Common myeloid progenitor, CD34-positive (primary cell): ENCODE results near the gene CCDC158.

Experiments used
- CTCF ChIA-PET: fragments of 350-600 bp; sonication (Branson Sonifier 250); formaldehyde crosslinking; loops from one replicate; lab custom pipeline; 2021; ENCODE audit warnings: antibody characterized with exemption; lab: Charles Lee
- POLR2A ChIA-PET: fragments of 350-600 bp; sonication (Branson Sonifier 250); formaldehyde crosslinking; loops from one replicate; lab custom pipeline; 2021; ENCODE audit warnings: antibody characterized with exemption; lab: Charles Lee
- DNase-seq, 3 donors: peaks; one replicate each; pipeline versions ENCODE4 v3.0.0 to v3.0.0-alpha.2; 2013
- H3K27ac ChIP-seq, 2 experiments: 1 replicate in 1 of 2; 2 replicates in 1 of 2; pipeline ENCODE4 v1.7.0; 2013; ENCODE audit warnings: inconsistent platforms in 2 of 2, low read length in 2 of 2, mild to moderate bottlenecking in 2 of 2, low read depth in 1 of 2, moderate library complexity in 1 of 2; ENCODE audit not compliant: severe bottlenecking in 2 of 2, insufficient read depth in 1 of 2, poor library complexity in 1 of 2
- H3K27me3 ChIP-seq, 5 experiments: replicated peaks in 2 of 5; 1 replicate in 3 of 5; 2 replicates in 2 of 5; pipeline versions ENCODE4 v1.6.1 to v1.7.0; 2013; ENCODE audit warnings: low read length in 4 of 5, mild to moderate bottlenecking in 2 of 5, moderate library complexity in 2 of 5, inconsistent platforms in 1 of 5; ENCODE audit not compliant: insufficient read depth in 5 of 5, control insufficient read depth in 4 of 5
- H3K36me3 ChIP-seq, 4 experiments: 1 replicate in 2 of 4; 2 replicates in 2 of 4; pipeline versions ENCODE4 v1.6.1 to v1.7.0; 2013; ENCODE audit warnings: low read length in 3 of 4, control low read depth in 1 of 4, mild to moderate bottlenecking in 1 of 4; ENCODE audit not compliant: control insufficient read depth in 4 of 4, insufficient read depth in 4 of 4
- H3K4me1 ChIP-seq, 4 experiments: 1 replicate in 3 of 4; 2 replicates in 1 of 4; pipeline versions ENCODE4 v1.6.1 to v1.7.1; 2013; ENCODE audit warnings: low read length in 3 of 4, mild to moderate bottlenecking in 3 of 4, control low read depth in 1 of 4, inconsistent platforms in 1 of 4, moderate library complexity in 1 of 4; ENCODE audit not compliant: control insufficient read depth in 4 of 4, insufficient read depth in 4 of 4; ENCODE audit errors: control extremely low read depth in 1 of 4
- H3K4me3 ChIP-seq, 7 experiments: 1 replicate in 4 of 7; 2 replicates in 3 of 7; pipeline versions ENCODE4 v1.5.1 to v1.7.0; 2013; ENCODE audit warnings: mild to moderate bottlenecking in 7 of 7, low read length in 6 of 7, moderate library complexity in 6 of 7, inconsistent platforms in 2 of 7, low read depth in 2 of 7, control low read depth in 1 of 7; ENCODE audit not compliant: insufficient read depth in 4 of 7, control insufficient read depth in 1 of 7; ENCODE audit errors: extremely low read depth in 1 of 7
- H3K9me3 ChIP-seq, 5 experiments: 1 replicate in 4 of 5; 2 replicates in 1 of 5; pipeline versions ENCODE4 v1.6.1 to v1.7.1; 2013; ENCODE audit warnings: low read length in 4 of 5, mild to moderate bottlenecking in 2 of 5, inconsistent platforms in 1 of 5, low read depth in 1 of 5, moderate library complexity in 1 of 5; ENCODE audit not compliant: control insufficient read depth in 4 of 5, insufficient read depth in 2 of 5; ENCODE audit errors: control extremely low read depth in 1 of 5
- WGBS: methylation state at CpG from one replicate; pipeline ENCODE4 v1.1.5; 2013; ENCODE audit not compliant: insufficient coverage; 5-methylcytosine and 5-hydroxymethylcytosine counted together

CCDC158 gene

DNA sequence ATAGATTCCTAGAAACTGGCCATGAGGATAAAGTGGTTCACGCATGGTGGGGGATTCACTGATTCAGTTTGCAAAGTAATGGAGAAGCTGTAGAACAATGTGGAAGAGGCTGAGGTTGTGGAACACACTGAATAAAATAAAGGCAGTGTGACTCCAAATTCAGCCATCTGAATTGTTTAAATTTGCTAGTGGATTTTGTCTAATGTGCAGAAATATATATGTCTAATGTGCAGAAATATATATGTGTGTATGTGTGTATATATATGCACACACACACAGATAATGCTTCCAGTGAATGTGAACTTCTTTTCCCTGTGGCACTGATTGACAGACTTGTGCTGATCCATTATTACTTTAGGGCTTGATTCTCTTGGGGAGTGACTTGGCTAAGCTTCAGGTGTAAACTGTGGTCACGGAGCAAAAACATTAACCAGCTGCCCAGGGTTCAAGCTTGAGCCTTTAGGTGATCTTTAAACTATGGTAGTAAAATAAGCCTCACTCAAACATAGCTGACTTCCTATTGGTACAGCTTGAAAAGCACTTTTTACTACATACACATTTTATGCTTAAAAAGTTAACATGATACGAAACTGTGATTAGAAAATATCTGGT, 110.9 kb downstream of the CCDC158 start:
- 96% methylated on average over 3 of the region's 3 CpGs for WGBS
- Histone ChIP-seq H3K36me3 (peaks cover 3 to 11% (median 7%) of the 10 kb centered on the region in 4 experiments), H3K4me1 (peaks cover 5 to 20% (median 15%) of the 10 kb centered on the region in 4 experiments), H3K27me3 (no peaks in the 10 kb centered on the region), H3K27ac (no peak overlapping the region), H3K9me3 (no peaks in the 10 kb centered on the region), H3K4me3 (peak overlapping the region in 1 of 7 experiments; percentile 7)
- CTCF ChIA-PET, result interaction anchor here (0.7 to 5.2 kb wide), 4 partner anchors 9 to 126 kb away, joined by 3 to 40 read pairs (median 4); no protein-coding TSS in a partner anchor
- POLR2A ChIA-PET, result no interaction called here
- DNase-seq, result no peak

DNA sequence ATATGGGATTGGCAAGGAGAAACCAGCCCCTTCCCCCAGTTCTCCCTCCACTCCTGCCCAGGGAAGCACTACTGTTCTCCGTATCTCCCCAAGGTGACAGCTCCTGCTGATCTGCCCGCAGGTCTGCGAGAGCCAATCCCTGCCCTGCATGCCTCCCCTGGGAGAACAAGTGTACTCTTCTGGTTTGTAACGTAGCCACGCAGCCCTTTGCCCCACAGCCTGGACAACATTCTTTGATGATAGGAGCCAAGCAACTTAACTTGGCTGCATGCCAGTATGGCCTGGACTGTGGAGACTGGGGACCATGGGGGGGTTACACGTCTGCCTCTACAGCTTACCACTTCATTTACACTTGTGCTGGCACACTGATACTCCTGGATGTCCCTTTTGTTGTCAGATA, 112.4 kb downstream of the CCDC158 start:
- Histone ChIP-seq H3K9me3 (no peaks in the 10 kb centered on the region), H3K4me3 (no peak overlapping the region), H3K27ac (no peak overlapping the region), H3K27me3 (no peaks in the 10 kb centered on the region), H3K36me3 (peaks cover 3 to 11% (median 7%) of the 10 kb centered on the region in 4 experiments), H3K4me1 (peaks cover 5 to 33% (median 24%) of the 10 kb centered on the region in 4 experiments)
- DNase-seq, result no peak
- 97% methylated on average over 5 of the region's 6 CpGs for WGBS
- ChIA-PET POLR2A (no interaction called here), CTCF (interaction anchor here (1.6 to 5.6 kb wide), 5 partner anchors 30 to 128 kb away, joined by 4 to 40 read pairs (median 12); no protein-coding TSS in a partner anchor)

DNA sequence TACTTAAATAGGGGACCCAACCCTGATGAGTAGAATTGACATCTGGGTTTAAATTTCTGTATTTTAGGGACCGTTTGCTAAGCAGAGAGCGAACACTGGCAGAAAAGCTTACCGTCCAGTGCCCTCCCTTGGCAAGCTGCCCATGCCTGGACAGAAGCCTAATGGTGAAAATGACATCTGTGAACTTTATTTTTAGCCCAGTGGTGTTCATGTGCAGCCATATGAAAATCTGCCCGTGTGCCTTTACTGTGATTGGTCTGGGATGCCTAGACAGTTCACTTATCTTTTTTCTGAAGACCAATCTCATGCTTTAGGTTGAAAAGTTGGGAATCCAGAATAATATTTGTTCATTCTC, 113.3 kb downstream of the CCDC158 start:
- DNase-seq, result no peak

DNA sequence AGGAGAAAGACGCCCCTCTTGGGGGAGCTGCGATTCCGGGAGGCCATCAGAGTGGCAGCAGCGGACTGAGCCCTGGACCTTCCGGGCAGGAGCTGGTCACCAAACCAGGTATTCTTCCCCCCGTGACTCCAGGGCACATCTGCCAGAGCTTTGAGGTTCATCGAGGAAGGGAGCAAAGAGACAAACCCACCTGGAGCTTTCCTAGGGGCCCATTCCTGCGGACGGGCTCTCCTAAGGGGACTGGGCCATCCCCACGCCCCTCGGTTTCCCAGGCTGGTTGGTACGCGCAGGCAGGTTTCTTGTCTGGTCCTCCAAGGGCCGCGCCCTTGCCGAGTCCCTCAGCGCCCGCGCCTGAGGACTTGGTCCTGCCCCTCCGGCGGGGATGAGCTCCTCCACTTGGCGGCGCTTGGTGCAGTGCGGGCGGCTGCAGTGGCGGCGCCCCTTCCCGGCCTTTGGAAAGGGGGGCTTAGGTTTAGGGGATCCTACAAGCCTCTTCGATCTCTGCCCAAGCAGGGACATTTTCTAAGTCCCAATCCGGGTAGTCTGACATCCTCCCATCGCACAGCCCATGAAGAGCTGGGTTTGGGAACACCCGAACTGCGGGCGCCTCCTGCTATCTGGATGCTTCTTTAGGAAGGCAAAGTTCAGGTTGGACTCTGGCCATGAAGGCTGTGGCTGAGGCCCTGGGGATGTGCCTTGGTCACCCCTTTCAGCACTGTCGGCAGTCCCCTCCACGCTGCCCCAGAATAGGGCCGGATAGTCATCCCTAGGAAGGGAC, 113.9 kb downstream of the CCDC158 start:
- Histone ChIP-seq H3K36me3 (peaks cover 3 to 11% (median 7%) of the 10 kb centered on the region in 4 experiments), H3K9me3 (no peaks in the 10 kb centered on the region), H3K4me1 (peaks cover 13 to 45% (median 33%) of the 10 kb centered on the region in 4 experiments), H3K4me3 (peak overlapping the region; percentile 74 to 91 (median 84)), H3K27ac (peak overlapping the region in 1 of 2 experiments; percentile 49), H3K27me3 (no peaks in the 10 kb centered on the region)
- 6% methylated on average over 36 of the region's 37 CpGs for WGBS
- ChIA-PET CTCF (interaction anchor here (0.8 to 5.6 kb wide), 13 partner anchors 9 to 128 kb away, joined by 3 to 40 read pairs (median 5); partner anchors contain the start of gene SHROOM3), POLR2A (interaction anchor here (0.6 to 1.4 kb wide), 2 partner anchors 18 to 58 kb away, joined by 3 to 4 read pairs; no protein-coding TSS in a partner anchor)
- peak; percentile 47 to 72 (median 61) for DNase-seq

More for the DNA sequence above, 113.3 kb downstream of the CCDC158 start:
- ChIA-PET CTCF (interaction anchor here (1.3 to 5.6 kb wide), 8 partner anchors 19 to 128 kb away, joined by 4 to 40 read pairs (median 6); partner anchors contain the start of gene SHROOM3), POLR2A (interaction anchor here (1.4 kb wide), 1 partner anchor 57 kb away, joined by 3 read pairs; no protein-coding TSS in a partner anchor)
- 69% methylated on average over 3 of the region's 4 CpGs for WGBS
- peaks cover 3 to 11% (median 7%) of the 10 kb centered on the region in 4 experiments for H3K36me3 ChIP-seq
- H3K27ac ChIP-seq, result no peak overlapping the region
- no peaks in the 10 kb centered on the region for H3K27me3 ChIP-seq
- H3K4me1 ChIP-seq, result peaks cover 11 to 40% (median 29%) of the 10 kb centered on the region in 4 experiments
- H3K9me3 ChIP-seq, result no peaks in the 10 kb centered on the region
- H3K4me3 ChIP-seq, result peak overlapping the region in 5 of 7 experiments; percentile 74 to 91 (median 89)

DNA sequence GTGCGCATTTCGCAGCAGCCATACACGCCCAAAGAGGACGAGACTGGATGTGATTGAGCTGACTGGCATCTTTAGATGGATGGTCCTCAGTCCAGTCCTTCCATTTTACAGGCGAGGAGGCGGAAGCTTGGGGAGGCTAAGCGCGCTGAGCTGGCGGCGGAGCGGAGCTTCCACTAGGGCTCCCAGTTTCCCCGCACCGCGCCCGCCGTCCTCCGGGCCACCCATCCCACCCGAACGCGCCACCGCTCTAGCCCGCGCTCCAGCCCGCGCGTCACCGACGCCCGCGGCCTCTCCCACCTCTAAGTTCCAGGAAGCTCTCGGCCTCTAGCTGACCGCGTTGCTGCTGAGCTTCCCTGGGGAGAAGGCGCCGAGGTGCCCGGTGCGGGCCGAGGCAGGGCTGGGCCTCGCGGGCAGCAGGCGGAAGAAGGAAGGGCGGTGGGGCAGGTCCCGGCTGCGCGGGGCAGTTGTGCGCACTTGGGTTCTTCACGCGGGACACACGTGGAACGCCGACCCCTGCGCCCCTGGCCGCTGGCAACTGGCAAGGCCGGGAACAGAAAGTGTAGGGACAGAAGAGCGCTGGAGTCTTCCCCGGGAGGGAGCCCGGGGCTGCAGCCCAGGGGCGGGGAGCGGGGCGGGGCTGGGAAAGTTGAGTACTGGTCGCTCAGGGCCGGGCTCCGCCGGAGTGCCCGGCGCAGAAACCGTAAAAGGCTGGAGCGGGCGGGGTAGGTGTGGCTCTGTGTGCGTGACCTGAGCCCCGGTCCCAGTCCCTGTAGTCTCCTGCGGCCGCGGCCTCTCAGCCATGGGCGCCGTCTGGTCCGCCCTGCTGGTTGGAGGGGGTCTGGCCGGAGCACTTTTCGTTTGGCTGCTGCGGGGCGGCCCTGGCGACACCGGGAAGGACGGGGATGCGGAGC, 114.7 kb downstream of the CCDC158 start, which contains the start of gene STBD1:
STBD1 (plus strand) TSS at position 763 of the 911 bp plus-strand sequence; CDS start at position 800, 37 bp downstream.
- ChIA-PET CTCF (interaction anchor here (0.7 to 5.6 kb wide), 19 partner anchors 10 to 129 kb away, joined by 3 to 40 read pairs (median 4); partner anchors contain the start of genes SCARB2 and SHROOM3), POLR2A (interaction anchor here (1.4 kb wide), 1 partner anchor 59 kb away, joined by 3 read pairs; no protein-coding TSS in a partner anchor)
- Histone ChIP-seq H3K4me1 (peaks cover 18 to 53% (median 41%) of the 10 kb centered on the region in 4 experiments), H3K36me3 (peaks cover 3 to 11% (median 7%) of the 10 kb centered on the region in 4 experiments), H3K27me3 (no peaks in the 10 kb centered on the region), H3K27ac (peak within 1 kb of the TSS in 1 of 2 experiments; percentile 49), H3K4me3 (peak within 1 kb of the TSS; percentile 74 to 91 (median 84)), H3K9me3 (no peaks in the 10 kb centered on the region)
- WGBS, result 0% methylated on average over 67 of the region's 85 CpGs
- DNase-seq, result peak; percentile 39 to 74 (median 58)
